GM12864 (cell line): Measurements from ENCODE around the gene ADAM33.

ENCODE experiments used
- DNase-seq: peaks from one replicate; pipeline ENCODE4 v3.0.0-alpha.2; 2011; ENCODE audit warnings: low read depth
- H3K4me3 ChIP-seq: 2 replicates; pipeline ENCODE4 v1.5.1; 2011; ENCODE audit warnings: mild to moderate bottlenecking, low read depth, low read length, control low read depth
- CTCF ChIP-seq: IDR thresholded peaks from 2 replicates; pipeline ENCODE4 v1.5.1; 2011; ENCODE audit warnings: low read depth, mild to moderate bottlenecking, moderate library complexity, low read length, control low read depth, inconsistent platforms; ENCODE audit errors: missing control alignments

ADAM33 gene

DNA sequence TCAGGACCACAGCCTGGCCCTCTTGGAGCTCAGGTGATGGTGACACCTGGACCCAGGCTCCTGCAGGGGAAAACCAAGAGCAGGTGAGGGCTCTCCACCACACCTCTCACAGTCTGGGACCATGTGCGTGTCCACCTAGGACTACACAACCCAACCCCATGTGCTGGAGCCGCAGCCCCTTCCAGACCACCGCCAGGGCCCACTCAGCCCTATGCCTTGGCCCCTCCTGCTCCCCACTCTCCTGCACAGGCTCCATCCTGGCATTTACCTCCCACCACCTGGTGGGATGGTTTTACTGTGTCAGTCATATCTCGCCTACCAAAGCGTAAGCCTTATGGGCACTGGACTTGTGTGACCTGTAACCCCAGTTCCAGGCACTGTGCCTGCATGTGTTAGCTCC, 13.1 kb upstream of the ADAM33 start:
- no peak for DNase-seq
- no peak overlapping the region for H3K4me3 ChIP-seq
- no peak for TF ChIP-seq CTCF

DNA sequence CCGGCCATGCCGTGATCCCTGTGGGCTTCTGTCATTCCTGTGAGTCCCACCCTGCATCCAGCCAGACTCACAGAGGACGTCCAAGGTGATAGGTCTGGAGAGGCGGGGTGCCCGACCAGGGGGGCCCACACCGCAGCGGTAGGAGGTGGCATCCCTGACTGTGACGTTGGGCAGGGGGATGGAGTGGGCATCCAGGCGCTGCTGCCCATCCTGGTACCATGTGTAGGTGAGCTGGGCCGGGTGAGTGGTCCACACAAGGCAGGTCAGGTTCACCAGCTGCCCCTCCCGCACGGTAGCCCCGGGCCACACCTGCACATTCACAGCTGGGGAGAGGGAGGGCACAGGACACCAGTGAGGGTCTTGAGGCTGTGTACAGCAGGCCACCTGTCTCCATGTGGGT, 11.6 kb upstream of the ADAM33 start:
- no peak overlapping the region for H3K4me3 ChIP-seq
- no peak for TF ChIP-seq CTCF
- DNase-seq, result no peak

GRCh38 chr20:3692706-3693294, 11.0 kb upstream of the ADAM33 start:
- TF ChIP-seq CTCF, result no peak
- no peak for DNase-seq
- H3K4me3 ChIP-seq, result no peak overlapping the region

GRCh38 chr20:3691897-3692296, 10.1 kb upstream of the ADAM33 start:
- no peak for DNase-seq
- no peak overlapping the region for H3K4me3 ChIP-seq
- no peak for TF ChIP-seq CTCF

GRCh38 chr20:3691306-3691705, 9.5 kb upstream of the ADAM33 start:
- H3K4me3 ChIP-seq, result no peak overlapping the region
- TF ChIP-seq CTCF, result no peak
- DNase-seq, result no peak

DNA sequence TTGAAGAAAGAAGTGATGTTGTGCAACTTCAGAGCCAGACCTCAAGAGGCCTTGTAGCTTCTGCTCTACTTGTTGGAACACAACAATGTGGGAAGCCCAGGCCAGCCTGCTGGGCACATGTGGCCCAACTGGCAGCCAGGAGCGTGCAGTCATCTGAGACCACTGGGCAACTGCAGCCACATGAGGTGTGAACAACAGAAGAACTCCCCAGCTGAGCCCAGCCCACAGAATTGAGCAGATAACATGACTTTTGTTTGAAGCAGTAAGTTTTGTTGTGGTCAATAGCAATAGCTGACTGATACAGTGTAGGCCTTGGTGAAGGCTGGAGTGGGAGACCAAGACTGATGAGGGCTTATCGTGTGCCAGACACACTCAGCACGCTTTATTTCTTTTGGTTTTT, 8.6 kb upstream of the ADAM33 start:
- TF ChIP-seq CTCF, result no peak
- no peak overlapping the region for H3K4me3 ChIP-seq

GRCh38 chr20:3689978-3690377, 8.2 kb upstream of the ADAM33 start:
- DNase-seq, result no peak
- TF ChIP-seq CTCF, result no peak
- H3K4me3 ChIP-seq, result no peak overlapping the region

More for the DNA sequence above, 8.6 kb upstream of the ADAM33 start:
- DNase-seq, result no peak
